Muscle of back (tissue), 13 donors: ENCODE results near the gene BARD1. TPM values are rescaled to one million over a fixed set of nuclear protein-coding genes. Genes with fewer than 3 reads are reported as not detected.
"Not testable (repeated sequence)": the region's sequence is repeated elsewhere in the genome, so short reads cannot be mapped to it uniquely, and the experiment has no call there.

Source experiments
- DNase-seq, 3 donors: peaks; one replicate each; pipeline versions ENCODE4 v3.0.0 to v3.0.0-alpha.2; 2013
- long read RNA-seq, 9 donors: transcript quantifications; one replicate each; lab custom pipeline, GENCODE V29; 2026
- polyA plus RNA-seq, 10 donors: library from polyadenylated mRNA; unstranded; fragments of 120-200 nt; gene quantifications; one replicate each; pipeline ENCODE4 v1.2.1, GENCODE V29; 2013; ENCODE audit not compliant: insufficient read length in 10 of 10

BARD1 gene
- 10 to 100 TPM in 4 of 10 donors, 1 to 10 TPM in 6; 6.6 to 14.1 (median 9.5) TPM for polyA plus RNA-seq
- long read RNA-seq, donor 1: 0 reads
- long read RNA-seq, donor 2, full-length matches to known transcripts: 1 of 1 reads
- long read RNA-seq, donor 2, partial matches to known transcripts: 0 of 1 reads
- long read RNA-seq, donor 2, other reads (novel, unspliced or antisense): 0 of 1 reads
- long read RNA-seq, donor 3: 0 reads
- long read RNA-seq, donor 4, full-length matches to known transcripts: 1 of 1 reads
- long read RNA-seq, donor 4, partial matches to known transcripts: 0 of 1 reads
- long read RNA-seq, donor 4, other reads (novel, unspliced or antisense): 0 of 1 reads
- long read RNA-seq, donor 5: 0 reads
- long read RNA-seq, donor 6: 0 reads
- long read RNA-seq, donor 7: 0 reads
- long read RNA-seq, donor 8, partial matches to known transcripts: 0 of 1 reads
- long read RNA-seq, donor 8, other reads (novel, unspliced or antisense): 0 of 1 reads
- long read RNA-seq, donor 9: 0 reads

GRCh38 chr2:214808981-214809750, at the start of gene BARD1:
Gene BARD1 (minus strand): TSS chr2:214809683. CDS start chr2:214809569, 114 bp downstream.
- peak; percentile 45 to 88 (median 71) for DNase-seq

- no peak for DNase-seq
Measured at GRCh38 chr2:214856137-214856536, 46.7 kb upstream of the BARD1 start.

DNA sequence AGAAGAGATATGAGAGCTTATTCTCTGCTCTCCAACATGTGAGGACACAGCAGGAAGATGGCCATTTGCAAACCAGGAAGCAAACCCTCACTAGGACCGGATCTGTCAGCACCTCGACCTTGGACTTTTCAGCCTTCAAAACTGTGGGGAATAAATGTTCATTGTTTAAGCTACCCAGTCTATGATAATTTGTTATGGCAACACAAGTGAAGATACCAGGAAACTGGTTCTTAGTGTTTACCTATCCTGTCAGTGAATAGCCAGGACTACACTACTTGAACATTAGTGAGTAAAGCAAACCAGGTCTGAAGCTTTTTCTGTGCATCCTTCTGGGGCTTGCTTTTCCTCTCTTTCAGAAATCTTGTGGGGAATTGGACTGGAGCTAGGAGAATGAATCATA, 44.4 kb upstream of the BARD1 start:
- DNase-seq: no peak

- DNase-seq: no peak
Measured at GRCh38 chr2:214843823-214844222, 34.3 kb upstream of the BARD1 start.

DNA sequence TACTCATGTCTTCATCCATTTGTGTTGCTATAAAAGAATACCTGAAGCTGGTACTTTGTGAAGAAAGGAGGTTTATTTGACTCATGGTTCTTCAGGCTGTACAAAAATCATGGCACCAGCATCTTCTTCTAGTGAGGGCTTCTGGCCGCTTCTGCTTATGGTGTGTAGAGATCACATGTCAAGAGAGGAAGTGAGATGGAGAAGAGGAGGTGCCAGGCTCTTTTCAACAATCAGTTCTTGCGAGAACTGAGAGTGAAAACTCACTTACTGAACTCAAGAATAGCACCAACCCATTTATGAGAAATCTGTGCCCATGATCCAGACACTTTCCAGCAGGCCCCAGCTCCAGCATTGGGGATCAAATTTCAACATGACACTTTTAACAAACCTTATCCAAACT, 30.0 kb upstream of the BARD1 start:
- DNase-seq: no peak

DNA sequence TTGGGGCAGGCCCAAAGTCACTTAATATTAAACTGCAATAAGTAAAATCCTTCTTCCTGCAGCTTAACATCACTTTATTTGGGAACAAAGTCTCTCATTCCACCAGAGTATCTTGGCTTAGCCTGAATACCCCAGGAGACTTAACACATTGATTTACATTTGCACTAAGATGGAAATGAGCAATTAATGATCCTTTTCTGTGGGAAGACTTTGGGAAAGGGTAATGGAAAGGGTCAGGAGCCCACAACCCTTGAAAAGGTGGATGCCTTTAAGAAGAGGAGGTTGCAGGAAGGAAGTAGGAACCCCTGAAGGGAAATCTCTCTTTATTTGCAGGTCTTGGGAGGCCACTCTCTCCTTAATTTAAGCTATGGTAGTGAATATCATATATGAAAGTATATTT, 28.0 kb upstream of the BARD1 start:
- DNase-seq: no peak

- DNase-seq: no peak
Measured at GRCh38 chr2:214836568-214836967, 27.1 kb upstream of the BARD1 start.

GRCh38 chr2:214830794-214831346, 21.4 kb upstream of the BARD1 start:
- peak in 1 of 3 donors; percentile 4 for DNase-seq

DNA sequence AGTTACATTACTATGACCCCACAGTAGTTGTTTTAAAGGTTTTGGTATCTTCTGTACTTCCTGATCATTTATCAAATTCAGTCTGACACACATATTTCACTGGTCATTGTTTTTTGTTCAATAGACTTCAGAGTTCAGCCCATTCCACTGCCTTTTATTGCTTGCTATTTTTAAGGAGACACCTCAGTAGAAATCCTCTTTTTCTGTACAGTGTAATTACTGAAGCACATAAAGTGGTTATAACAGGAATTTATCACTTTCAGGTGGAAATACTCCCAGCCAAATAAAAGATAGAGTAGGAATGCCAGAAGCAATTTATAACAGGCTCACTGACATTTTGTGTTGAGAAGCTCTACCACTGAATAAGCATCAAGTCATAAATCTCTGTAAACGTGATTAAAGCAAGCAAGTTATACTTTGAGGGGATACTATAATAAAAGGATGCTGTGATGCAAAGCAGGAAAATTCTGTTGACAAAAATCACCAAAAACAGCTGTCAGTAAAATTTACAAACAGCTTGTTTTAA, 6.6 kb upstream of the BARD1 start:
- no peak for DNase-seq

DNA sequence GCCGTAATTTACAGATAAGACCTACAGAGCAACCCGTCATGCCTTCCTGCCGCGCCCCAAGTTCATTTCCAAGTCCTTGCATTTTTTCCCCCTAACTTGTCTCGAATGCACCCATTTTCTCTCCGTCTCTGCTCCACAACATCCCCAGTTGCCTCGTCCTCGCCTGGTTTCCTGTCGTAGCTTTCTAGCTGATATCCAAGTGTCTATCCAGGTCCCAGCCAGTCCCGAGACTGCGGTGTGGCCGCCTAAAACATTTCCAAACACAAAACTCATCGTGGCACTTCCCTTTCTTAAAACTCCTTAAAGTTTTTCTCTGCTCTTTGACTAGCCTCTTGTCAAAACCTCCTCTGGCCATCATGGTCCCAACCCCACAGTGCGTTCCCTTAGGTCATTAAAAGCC, 1.2 kb upstream of the BARD1 start:
- peak in 2 of 3 donors; percentile 16 to 45 for DNase-seq

GRCh38 chr2:214809751-214810564, 475 bp upstream of the BARD1 start:
- DNase-seq: peak; percentile 98 to 99 (median 98)

- DNase-seq: peak in 2 of 3 donors; percentile 10 to 61
Measured at GRCh38 chr2:214807653-214808052, 1.8 kb downstream of the BARD1 start.

GRCh38 chr2:214801768-214802397, 7.6 kb downstream of the BARD1 start:
- no peak for DNase-seq

- no peak for DNase-seq
Measured at GRCh38 chr2:214801068-214801467, 8.4 kb downstream of the BARD1 start.

GRCh38 chr2:214800180-214800579, 9.3 kb downstream of the BARD1 start:
- DNase-seq: no peak

DNA sequence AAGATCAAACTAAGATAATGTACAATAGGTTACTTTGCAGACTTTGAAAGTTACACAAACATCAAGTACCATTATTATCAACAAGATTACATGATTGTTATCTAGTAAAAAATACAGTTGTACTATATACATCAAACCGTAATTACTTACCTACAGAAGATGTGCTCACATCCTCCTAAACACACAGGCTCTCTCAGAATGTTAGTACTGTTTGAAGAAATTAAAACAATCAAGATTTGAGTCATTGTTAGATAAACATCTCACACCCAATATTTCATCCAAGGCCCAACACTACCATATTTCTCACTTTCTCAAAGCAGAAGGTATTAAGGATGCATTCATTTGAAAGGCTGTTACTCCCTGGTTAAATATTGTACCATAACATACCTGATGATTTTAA, 12.6 kb downstream of the BARD1 start:
- DNase-seq: no peak

DNA sequence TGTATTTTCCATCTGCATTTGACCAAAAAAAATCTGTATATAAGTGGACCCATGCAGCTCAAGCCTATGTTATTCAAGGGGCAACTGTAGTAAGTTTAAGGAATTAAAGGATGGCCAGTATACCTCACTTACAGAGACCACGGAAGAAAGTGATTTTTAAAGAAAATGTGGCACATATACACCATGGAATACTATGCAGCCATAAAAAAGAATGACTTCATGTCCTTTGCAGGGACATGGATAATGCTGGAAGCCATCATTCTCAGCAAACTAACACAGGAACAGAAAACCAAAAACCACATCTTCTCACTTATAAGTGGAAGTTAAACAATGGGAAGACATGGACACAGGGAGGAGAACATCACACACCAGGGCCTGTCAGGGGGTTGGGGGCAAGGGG, 26.3 kb downstream of the BARD1 start:
- not testable (repeated sequence) for DNase-seq

- DNase-seq: no peak
Measured at GRCh38 chr2:214782671-214783070, 26.8 kb downstream of the BARD1 start.

DNA sequence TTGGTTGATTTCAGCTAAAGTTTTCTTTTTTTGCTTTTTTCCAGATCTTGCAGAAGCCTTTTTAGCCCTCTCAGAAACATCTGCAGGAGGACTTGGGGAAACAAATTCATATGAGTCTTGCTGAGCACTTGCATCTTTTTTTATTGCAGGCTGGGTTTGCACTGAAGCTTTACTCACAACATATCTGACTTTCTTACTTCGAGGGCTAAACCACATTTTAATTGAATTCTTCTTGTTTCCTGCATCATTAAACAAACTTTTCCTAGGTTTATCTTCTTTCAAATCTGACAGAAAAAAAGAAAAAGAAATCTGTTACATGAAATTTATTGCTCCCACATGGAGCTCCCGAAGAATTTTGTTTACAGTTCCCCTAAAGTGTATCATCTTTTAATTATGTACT, 28.3 kb downstream of the BARD1 start:
- no peak for DNase-seq

DNA sequence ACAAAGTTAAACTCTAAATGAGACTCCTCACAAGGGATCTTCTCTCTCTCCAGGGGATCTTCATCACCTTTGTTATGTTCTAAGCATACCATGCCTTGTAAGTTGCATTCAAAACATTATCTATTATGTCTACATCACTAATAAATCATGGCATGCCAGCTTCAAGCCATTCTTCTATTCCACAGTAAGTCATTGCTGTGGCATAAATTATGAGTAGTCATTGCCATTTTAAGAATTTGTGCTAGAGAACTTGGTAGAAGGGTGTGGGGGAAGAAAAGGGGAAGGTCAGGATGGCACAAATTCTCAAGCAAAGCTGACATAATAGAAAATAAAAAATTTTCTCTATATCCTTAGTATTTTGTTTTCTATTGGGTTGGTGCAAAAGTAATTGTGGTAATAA, 33.5 kb downstream of the BARD1 start:
- DNase-seq: no peak

DNA sequence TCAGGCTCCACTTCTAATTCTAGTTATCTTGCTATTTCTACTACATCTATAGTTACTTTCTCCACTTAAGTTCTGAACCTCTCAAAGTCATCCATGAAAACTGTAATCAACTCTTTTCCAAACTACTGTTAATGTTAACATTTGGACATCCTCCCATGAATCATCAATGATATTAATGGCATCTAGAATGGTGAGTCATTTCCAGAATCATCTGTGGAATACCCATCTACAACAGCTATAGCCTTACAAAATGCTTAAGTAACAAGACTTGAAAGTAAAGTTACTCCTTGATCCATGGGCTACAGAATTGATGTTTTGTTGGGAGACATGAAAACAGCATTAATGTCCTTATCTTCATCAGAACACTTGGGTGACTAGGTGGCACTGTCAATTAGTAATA, 35.4 kb downstream of the BARD1 start:
- DNase-seq: no peak
